AG09319 (cell line): ENCODE data around the gene CTBP1.

Experiments
- DNase-seq: peaks from one replicate; pipeline ENCODE4 v3.0.0-alpha.2; 2010; ENCODE audit warnings: low read depth; ENCODE audit errors: extremely low read depth
- CTCF ChIP-seq: IDR thresholded peaks from 2 replicates; pipeline ENCODE4 v1.5.1; 2011; ENCODE audit warnings: low read depth, mild to moderate bottlenecking, inconsistent platforms, low read length, moderate library complexity

CTBP1 gene

GRCh38 chr4:1248245-1249147 is at the start of gene CTBP1:
CTBP1 (minus strand) TSS chr4:1249130; CDS start chr4:1241331, 7,799 bp downstream.
- peak; percentile 71 for DNase-seq
- TF ChIP-seq CTCF = no peak

GRCh38 chr4:1298461-1298860 is 49.5 kb upstream of the CTBP1 start:
- TF ChIP-seq CTCF = no peak
- no peak for DNase-seq

- no peak for TF ChIP-seq CTCF
- DNase-seq = no peak
These were observed 48.8 kb upstream of the CTBP1 start for GRCh38 chr4:1297456-1298325.

- DNase-seq = no peak
- TF ChIP-seq CTCF = no peak
These were observed 48.1 kb upstream of the CTBP1 start for GRCh38 chr4:1297023-1297395.

- no peak for TF ChIP-seq CTCF
- DNase-seq = no peak
These were observed 47.5 kb upstream of the CTBP1 start for GRCh38 chr4:1296324-1297022.

GRCh38 chr4:1295405-1296055 is 46.6 kb upstream of the CTBP1 start:
- DNase-seq = no peak
- TF ChIP-seq CTCF = no peak
